Spleen (tissue), 11 donors: ENCODE data around the gene PRIMPOL. TPM values are rescaled to one million over a fixed set of nuclear protein-coding genes. Genes with fewer than 3 reads are reported as not detected.
"Not testable (repeated sequence)": the region's sequence is repeated elsewhere in the genome, so short reads cannot be mapped to it uniquely, and the experiment has no call there.

Experiments
- DNase-seq: peaks from one replicate; pipeline ENCODE4 v3.0.0-alpha.2; 2020
- H3K27ac ChIP-seq, 8 donors: fragments of 200-600 bp; sonication (generic) in 7 of 8; 1 replicate in 4 of 8; 2 replicates in 4 of 8; pipeline versions ENCODE4 v1.5.0 to v1.8.0; 2016 to 2021; ENCODE audit warnings: inconsistent platforms in 4 of 8, mild to moderate bottlenecking in 4 of 8, moderate library complexity in 1 of 8
- H3K27me3 ChIP-seq, 7 donors: fragments of 200-600 bp; sonication (generic) in 6 of 7; replicated peaks in 1 of 7; 1 replicate in 4 of 7; 2 replicates in 3 of 7; pipeline versions ENCODE4 v1.5.0 to v1.8.0; 2016 to 2021; ENCODE audit warnings: inconsistent platforms in 3 of 7, mild to moderate bottlenecking in 1 of 7
- H3K36me3 ChIP-seq, 6 donors: fragments of 200-600 bp; sonication (generic) in 5 of 6; 1 replicate in 4 of 6; 2 replicates in 2 of 6; pipeline versions ENCODE4 v1.5.0 to v1.8.0; 2016 to 2021; ENCODE audit warnings: inconsistent platforms in 2 of 6
- H3K4me1 ChIP-seq, 6 donors: fragments of 200-600 bp; sonication (generic) in 5 of 6; 1 replicate in 3 of 6; 2 replicates in 3 of 6; pipeline versions ENCODE4 v1.5.0 to v1.8.0; 2016 to 2021; ENCODE audit warnings: inconsistent platforms in 3 of 6
- H3K4me3 ChIP-seq, 8 donors: fragments of 200-600 bp; sonication (generic) in 7 of 8; 1 replicate in 4 of 8; 2 replicates in 4 of 8; pipeline versions ENCODE4 v1.5.0 to v1.8.0; 2016 to 2021; ENCODE audit warnings: inconsistent platforms in 4 of 8, mild to moderate bottlenecking in 4 of 8, moderate library complexity in 2 of 8
- H3K9me3 ChIP-seq, 8 donors: fragments of 200-600 bp; sonication (generic) in 7 of 8; 1 replicate in 4 of 8; 2 replicates in 4 of 8; pipeline versions ENCODE4 v1.5.0 to v1.8.0; 2016 to 2021; ENCODE audit warnings: inconsistent platforms in 4 of 8
- POLR2A ChIP-seq, 3 donors: fragments of 450-650 bp; IDR thresholded peaks; one replicate each; pipeline ENCODE4 v1.5.1; 2017; ENCODE audit warnings: antibody characterized with exemption in 3 of 3, mild to moderate bottlenecking in 1 of 3
- POLR2AphosphoS5 ChIP-seq, 3 donors: sonication (generic); formaldehyde crosslinking; IDR thresholded peaks; one replicate each; pipeline ENCODE4 v1.5.1; 2017; ENCODE audit warnings: antibody characterized with exemption in 3 of 3
- WGBS, 5 donors: extraction: QIAGEN DNeasy Blood & Tissue Kit in 3 of 5; methylation state at CpG; one replicate each; pipeline versions ENCODE4 v1.1.5 to v1.1.7; 2013 to 2018; 5-methylcytosine and 5-hydroxymethylcytosine counted together
- intact Hi-C: fragments of 100-400 bp; cut with DNase I; formaldehyde crosslinking; loops from one replicate; pipeline ENCODE4 v1.15.0; 2023; ENCODE audit warnings: low total_unique reads
- polyA plus RNA-seq, 3 donors: library from polyadenylated mRNA; stranded (reverse); fragments of 200-250 nt; gene quantifications; one replicate each; pipeline ENCODE4 v1.2.1, GENCODE V29; 2013
- total RNA-seq, 7 donors: library from RNA; depleted of rRNA in 3 of 7; stranded (reverse); fragments of >200 nt in 3 of 7; fragmentation: NEBNext Ultra II Directional in 4 of 7; extraction: Animal tissue kit (Norgen Biotek cat#: 25700) in 4 of 7; gene quantifications; one replicate each; pipeline versions ENCODE4 v1.1.0 to v1.2.1, GENCODE V29; 2016 to 2021
- TF ChIP-seq, protein P1 (sequence below), 11 experiments: fragments of 200-600 bp in 7 of 11; fragments of 450-650 bp in 4 of 11; sonication (generic) in 4 of 11; IDR thresholded peaks in 8 of 11; conservative IDR thresholded peaks in 3 of 11; 1 replicate in 7 of 11; 2 replicates in 4 of 11; pipeline versions ENCODE4 v1.4.0 to v1.8.0; 2016 to 2021; ENCODE audit warnings: antibody characterized with exemption in 11 of 11, inconsistent platforms in 4 of 11, mild to moderate bottlenecking in 1 of 11
- donor health status: healthy with polysubstance abuse.
- donor health status: DM: no; HTN: no; CAD: no; lungs with moderate emphysema.
- donor health status: DM: no; HTN: no; CAD: no.
- donor health status: Bipolar disorder and iron deficiency.
- donor health status: healthy.
- donor health status: DM: no; HTN: no; CAD: no.
- donor health status: DM: yes; HTN: yes; CAD: no.

The PRIMPOL gene
- total and polyA plus RNA-seq, 10 donors, result 17.0 to 46.7 (median 25.8) TPM

DNA sequence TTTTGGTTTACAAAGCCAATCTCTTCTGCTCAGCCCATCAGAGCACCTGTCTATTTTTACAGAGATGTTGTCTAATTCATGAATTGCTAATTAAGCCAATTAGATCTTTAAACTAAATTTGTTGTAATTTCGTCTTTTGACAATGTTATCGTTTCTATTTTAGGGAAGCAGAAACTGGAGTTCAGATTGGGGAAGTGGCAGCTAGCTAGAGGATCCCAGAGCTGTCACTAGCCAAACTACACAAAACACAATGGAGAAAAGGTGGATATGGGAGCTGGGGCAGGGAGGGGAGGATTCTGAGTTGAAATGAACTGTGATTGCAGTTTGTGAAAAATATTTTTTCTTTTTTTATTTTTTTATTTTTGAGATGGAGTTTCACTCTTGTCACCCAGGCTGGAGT lies 36.1 kb upstream of the PRIMPOL start:
- intact Hi-C loops, result no loop called here
- TF ChIP-seq POLR2A (IDR thresholded peaks at IDR 0.05) (no peak), POLR2AphosphoS5 (IDR thresholded peaks at IDR 0.05) (no peak)
- TF ChIP-seq, protein P1, sequence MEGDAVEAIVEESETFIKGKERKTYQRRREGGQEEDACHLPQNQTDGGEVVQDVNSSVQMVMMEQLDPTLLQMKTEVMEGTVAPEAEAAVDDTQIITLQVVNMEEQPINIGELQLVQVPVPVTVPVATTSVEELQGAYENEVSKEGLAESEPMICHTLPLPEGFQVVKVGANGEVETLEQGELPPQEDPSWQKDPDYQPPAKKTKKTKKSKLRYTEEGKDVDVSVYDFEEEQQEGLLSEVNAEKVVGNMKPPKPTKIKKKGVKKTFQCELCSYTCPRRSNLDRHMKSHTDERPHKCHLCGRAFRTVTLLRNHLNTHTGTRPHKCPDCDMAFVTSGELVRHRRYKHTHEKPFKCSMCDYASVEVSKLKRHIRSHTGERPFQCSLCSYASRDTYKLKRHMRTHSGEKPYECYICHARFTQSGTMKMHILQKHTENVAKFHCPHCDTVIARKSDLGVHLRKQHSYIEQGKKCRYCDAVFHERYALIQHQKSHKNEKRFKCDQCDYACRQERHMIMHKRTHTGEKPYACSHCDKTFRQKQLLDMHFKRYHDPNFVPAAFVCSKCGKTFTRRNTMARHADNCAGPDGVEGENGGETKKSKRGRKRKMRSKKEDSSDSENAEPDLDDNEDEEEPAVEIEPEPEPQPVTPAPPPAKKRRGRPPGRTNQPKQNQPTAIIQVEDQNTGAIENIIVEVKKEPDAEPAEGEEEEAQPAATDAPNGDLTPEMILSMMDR (IDR thresholded peaks at IDR 0.05 in 8 of 11, conservative IDR thresholded peaks at IDR 0.05 in 3 of 11), result no peak
- H3K9me3 ChIP-seq, result peaks cover 2 to 17% (median 12%) of the 10 kb centered on the region in 8 donors
- H3K4me1 ChIP-seq, result peaks cover 0 to 4% (median 0%) of the 10 kb centered on the region in 6 donors
- no peak overlapping the region for H3K4me3 ChIP-seq
- WGBS, 5 donors, result 41 to 83% (median 65%) methylated on average over 2 of the region's 2 CpGs
- no peaks in the 10 kb centered on the region for H3K27me3 ChIP-seq
- no peak overlapping the region for H3K27ac ChIP-seq
- no peaks in the 10 kb centered on the region for H3K36me3 ChIP-seq
- no peak for DNase-seq

DNA sequence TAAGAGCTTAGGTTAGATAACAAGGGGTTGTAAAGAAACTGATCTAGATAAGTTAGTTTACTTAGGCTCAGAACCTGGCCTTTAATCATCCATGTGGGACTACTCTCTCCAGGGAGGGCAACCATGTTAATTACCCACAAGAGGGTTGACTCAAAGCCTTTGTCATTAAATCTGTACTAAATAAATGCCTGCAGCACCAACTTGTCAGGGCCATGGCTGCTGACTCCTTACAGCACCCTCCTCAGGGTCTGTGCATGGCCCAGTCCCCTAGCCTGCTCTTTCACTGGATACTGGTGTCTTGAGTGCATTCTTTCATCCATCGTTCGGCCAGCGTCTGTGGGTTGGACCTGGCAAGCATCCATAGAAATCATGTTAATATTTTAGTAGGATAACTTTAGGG lies 35.0 kb upstream of the PRIMPOL start:
- TF ChIP-seq, protein P1 (IDR thresholded peaks at IDR 0.05 in 8 of 11, conservative IDR thresholded peaks at IDR 0.05 in 3 of 11), result no peak
- no peak for TF ChIP-seq POLR2A (IDR thresholded peaks at IDR 0.05)
- TF ChIP-seq POLR2AphosphoS5 (IDR thresholded peaks at IDR 0.05), result no peak
- WGBS, 5 donors, result 94 to 98% (median 96%) methylated on average over 3 of the region's 3 CpGs
- intact Hi-C loops, result no loop called here

DNA sequence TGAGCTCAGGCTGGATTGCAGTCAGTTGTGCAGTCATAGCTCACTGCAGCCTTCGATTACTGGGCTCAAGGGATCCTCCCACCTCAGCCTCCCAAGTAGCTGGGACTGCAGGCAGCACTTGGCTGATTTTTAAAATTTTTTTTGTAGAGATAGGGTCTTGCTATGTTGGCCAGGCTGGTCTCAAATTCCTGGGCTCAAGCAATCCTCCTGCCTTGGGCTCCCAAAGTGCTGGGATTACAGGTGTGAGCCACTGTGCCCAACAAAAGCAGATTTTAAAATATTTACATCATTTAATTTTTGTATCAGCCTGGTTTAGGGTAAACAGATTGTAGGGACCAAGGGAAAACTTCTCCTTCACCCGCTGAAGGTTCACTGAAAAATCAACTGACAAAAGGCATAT lies 33.4 kb upstream of the PRIMPOL start:
- H3K27me3 ChIP-seq, H3K4me1 ChIP-seq, H3K36me3 ChIP-seq, H3K4me3 ChIP-seq, H3K27ac ChIP-seq, intact Hi-C loops, DNase-seq: not testable (repeated sequence)
- H3K9me3 ChIP-seq, result peaks cover 2 to 17% (median 12%) of the 10 kb centered on the region in 8 donors
- 82 to 92% (median 88%) methylated on average over 2 of the region's 2 CpGs for WGBS, 5 donors

More for the DNA sequence above, 35.0 kb upstream of the PRIMPOL start:
- H3K36me3 ChIP-seq, result no peaks in the 10 kb centered on the region
- peaks cover 0 to 4% (median 0%) of the 10 kb centered on the region in 6 donors for H3K4me1 ChIP-seq
- no peak overlapping the region for H3K4me3 ChIP-seq
- no peak for DNase-seq
- no peaks in the 10 kb centered on the region for H3K27me3 ChIP-seq
- H3K27ac ChIP-seq, result no peak overlapping the region
- peaks cover 2 to 17% (median 12%) of the 10 kb centered on the region in 8 donors for H3K9me3 ChIP-seq

DNA sequence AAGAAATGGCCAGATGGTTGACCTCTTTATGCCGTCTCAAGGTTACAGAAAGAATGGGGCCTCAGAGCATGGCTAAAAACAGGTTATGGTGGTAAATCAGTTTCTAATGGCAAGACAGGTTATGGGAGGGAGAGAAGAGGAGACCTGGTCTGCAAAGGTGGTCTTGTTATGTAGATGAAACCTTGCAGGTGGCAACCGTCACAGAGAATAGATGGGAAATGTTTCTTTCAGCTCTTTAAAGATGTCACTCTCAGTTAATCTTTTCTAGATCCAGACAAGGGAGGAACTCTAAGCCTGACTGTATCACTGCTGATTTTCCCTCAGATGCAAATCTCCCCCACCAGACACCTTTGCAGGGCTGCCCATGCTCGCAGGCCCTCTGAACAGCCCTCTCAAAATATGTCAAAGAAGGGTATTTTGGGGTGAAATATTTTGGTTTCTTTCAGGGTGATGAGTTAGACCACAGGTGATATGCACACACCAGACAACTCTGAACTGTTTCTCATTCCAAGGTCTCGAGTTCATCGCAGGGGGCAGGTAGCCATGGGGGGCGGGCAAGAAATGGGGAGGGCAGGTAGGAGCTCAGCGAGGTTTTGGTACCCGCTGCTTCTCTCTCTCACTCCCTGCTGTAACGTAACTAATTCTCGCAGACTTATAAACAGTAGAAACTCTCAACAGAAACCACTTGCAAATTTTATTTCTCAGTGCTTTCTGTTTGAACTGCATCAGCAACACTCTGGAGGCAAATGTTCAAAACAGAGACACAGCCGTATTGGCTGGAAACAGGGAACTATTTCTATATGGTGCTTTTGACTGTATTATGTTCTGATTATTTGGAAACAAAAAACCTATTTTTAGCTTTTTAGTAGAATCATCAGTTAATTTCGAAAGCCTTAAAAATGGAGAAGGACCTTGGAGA lies 32.6 kb upstream of the PRIMPOL start:
- no peak for DNase-seq
- Histone ChIP-seq H3K27ac (peak overlapping the region in 1 of 8 donors; percentile 23), H3K4me3 (no peak overlapping the region), H3K27me3 (no peaks in the 10 kb centered on the region), H3K36me3 (peaks cover 0 to 3% (median 0%) of the 10 kb centered on the region in 6 donors), H3K4me1 (peaks cover 0 to 4% (median 0%) of the 10 kb centered on the region in 6 donors), H3K9me3 (peaks cover 2 to 17% (median 12%) of the 10 kb centered on the region in 8 donors)
- TF ChIP-seq POLR2A (IDR thresholded peaks at IDR 0.05) (no peak), POLR2AphosphoS5 (IDR thresholded peaks at IDR 0.05) (no peak)
- TF ChIP-seq, protein P1 (IDR thresholded peaks at IDR 0.05 in 8 of 11, conservative IDR thresholded peaks at IDR 0.05 in 3 of 11), result no peak
- 69 to 77% (median 74%) methylated on average over 12 of the region's 12 CpGs for WGBS, 5 donors
- intact Hi-C loops, result no loop called here
